Stomach smooth muscle (tissue), 2 donors: ENCODE data around the gene LRMDA.

ENCODE experiments used
- H3K27ac ChIP-seq: one replicate; pipeline ENCODE4 v1.7.0; 2013; ENCODE audit warnings: mild to moderate bottlenecking, low read length, inconsistent platforms
- H3K27me3 ChIP-seq, 2 donors: one replicate each; pipeline ENCODE4 v1.7.0; 2013; ENCODE audit warnings: low read length in 2 of 2; ENCODE audit not compliant: insufficient read depth in 2 of 2, control insufficient read depth in 1 of 2
- H3K36me3 ChIP-seq, 2 donors: one replicate each; pipeline ENCODE4 v1.7.0; 2013; ENCODE audit warnings: low read length in 2 of 2; ENCODE audit not compliant: control insufficient read depth in 2 of 2, insufficient read depth in 2 of 2
- H3K4me1 ChIP-seq: one replicate; pipeline ENCODE4 v1.7.0; 2013; ENCODE audit warnings: low read length; ENCODE audit not compliant: control insufficient read depth, insufficient read depth
- H3K4me3 ChIP-seq, 2 donors: one replicate each; pipeline ENCODE4 v1.7.0; 2013; ENCODE audit warnings: low read length in 2 of 2
- H3K9ac ChIP-seq, 2 donors: one replicate each; pipeline ENCODE4 v1.7.0; 2013; ENCODE audit warnings: low read length in 2 of 2, mild to moderate bottlenecking in 1 of 2
- H3K9me3 ChIP-seq, 2 donors: one replicate each; pipeline ENCODE4 v1.7.0; 2013; ENCODE audit warnings: low read length in 2 of 2; ENCODE audit not compliant: control insufficient read depth in 2 of 2
- donor health status: healthy.
- donor health status: Pancreatic carcinoma.

LRMDA gene

GRCh38 chr10:75436896-75437295 lies 5.5 kb downstream of the LRMDA start:
- Histone ChIP-seq H3K27me3 (peaks cover 0 to 3% of the 10 kb centered on the region in 2 donors), H3K4me3 (no peak overlapping the region), H3K4me1 (peaks cover 3% of the 10 kb centered on the region), H3K36me3 (no peaks in the 10 kb centered on the region), H3K27ac (no peak overlapping the region), H3K9ac (no peak overlapping the region), H3K9me3 (no peaks in the 10 kb centered on the region)

GRCh38 chr10:75437693-75438092 lies 6.3 kb downstream of the LRMDA start:
- Histone ChIP-seq H3K27ac (no peak overlapping the region), H3K27me3 (peaks cover 0 to 3% of the 10 kb centered on the region in 2 donors), H3K9ac (no peak overlapping the region)

GRCh38 chr10:75438275-75438674 lies 6.9 kb downstream of the LRMDA start:
- Histone ChIP-seq H3K36me3 (no peaks in the 10 kb centered on the region), H3K27ac (no peak overlapping the region), H3K4me1 (no peaks in the 10 kb centered on the region), H3K4me3 (no peak overlapping the region), H3K9me3 (no peaks in the 10 kb centered on the region), H3K27me3 (peaks cover 0 to under 1% of the 10 kb centered on the region in 2 donors), H3K9ac (no peak overlapping the region)

More at GRCh38 chr10:75437693-75438092, 6.3 kb downstream of the LRMDA start:
- Histone ChIP-seq H3K4me1 (no peaks in the 10 kb centered on the region), H3K9me3 (no peaks in the 10 kb centered on the region), H3K36me3 (no peaks in the 10 kb centered on the region), H3K4me3 (no peak overlapping the region)

GRCh38 chr10:75439811-75440210 lies 8.4 kb downstream of the LRMDA start:
- Histone ChIP-seq H3K9ac (no peak overlapping the region), H3K4me3 (no peak overlapping the region), H3K36me3 (no peaks in the 10 kb centered on the region), H3K27me3 (no peaks in the 10 kb centered on the region), H3K4me1 (no peaks in the 10 kb centered on the region), H3K9me3 (peaks cover 5 to 6% of the 10 kb centered on the region in 2 donors), H3K27ac (no peak overlapping the region)

GRCh38 chr10:75440271-75440793 lies 8.9 kb downstream of the LRMDA start:
- H3K9ac ChIP-seq, result no peak overlapping the region
- no peak overlapping the region for H3K4me3 ChIP-seq
- H3K27ac ChIP-seq, result no peak overlapping the region
- no peaks in the 10 kb centered on the region for H3K36me3 ChIP-seq
- no peaks in the 10 kb centered on the region for H3K27me3 ChIP-seq
- no peaks in the 10 kb centered on the region for H3K4me1 ChIP-seq
- peaks cover 5 to 8% of the 10 kb centered on the region in 2 donors for H3K9me3 ChIP-seq

GRCh38 chr10:75441196-75441595 lies 9.8 kb downstream of the LRMDA start:
- Histone ChIP-seq H3K4me3 (no peak overlapping the region), H3K4me1 (no peaks in the 10 kb centered on the region), H3K27ac (no peak overlapping the region), H3K36me3 (no peaks in the 10 kb centered on the region), H3K27me3 (no peaks in the 10 kb centered on the region), H3K9ac (no peak overlapping the region), H3K9me3 (peaks cover 9 to 11% of the 10 kb centered on the region in 2 donors)

GRCh38 chr10:75441682-75442081 lies 10.3 kb downstream of the LRMDA start:
- Histone ChIP-seq H3K9ac (no peak overlapping the region), H3K27ac (no peak overlapping the region), H3K36me3 (no peaks in the 10 kb centered on the region), H3K9me3 (peaks cover 10 to 16% of the 10 kb centered on the region in 2 donors), H3K4me3 (no peak overlapping the region), H3K27me3 (peaks cover 0 to 1% of the 10 kb centered on the region in 2 donors), H3K4me1 (no peaks in the 10 kb centered on the region)

GRCh38 chr10:75443362-75443761 lies 11.9 kb downstream of the LRMDA start:
- H3K36me3 ChIP-seq, result no peaks in the 10 kb centered on the region

GRCh38 chr10:75444781-75445386 lies 13.5 kb downstream of the LRMDA start:
- no peak overlapping the region for H3K9ac ChIP-seq
- peaks cover 10 to 17% of the 10 kb centered on the region in 2 donors for H3K9me3 ChIP-seq

More at GRCh38 chr10:75443362-75443761, 11.9 kb downstream of the LRMDA start:
- Histone ChIP-seq H3K27ac (no peak overlapping the region), H3K4me3 (no peak overlapping the region), H3K4me1 (no peaks in the 10 kb centered on the region), H3K9me3 (peaks cover 10 to 17% of the 10 kb centered on the region in 2 donors), H3K9ac (no peak overlapping the region), H3K27me3 (peaks cover 0 to 3% of the 10 kb centered on the region in 2 donors)

GRCh38 chr10:75446508-75446907 lies 15.1 kb downstream of the LRMDA start:
- Histone ChIP-seq H3K36me3 (no peaks in the 10 kb centered on the region), H3K4me3 (no peak overlapping the region), H3K9me3 (peaks cover 10 to 17% of the 10 kb centered on the region in 2 donors), H3K27ac (no peak overlapping the region), H3K4me1 (no peaks in the 10 kb centered on the region), H3K9ac (no peak overlapping the region), H3K27me3 (peaks cover 0 to 3% of the 10 kb centered on the region in 2 donors)

More at GRCh38 chr10:75444781-75445386, 13.5 kb downstream of the LRMDA start:
- no peak overlapping the region for H3K4me3 ChIP-seq
- peaks cover 0 to 3% of the 10 kb centered on the region in 2 donors for H3K27me3 ChIP-seq
- H3K4me1 ChIP-seq, result no peaks in the 10 kb centered on the region
- H3K27ac ChIP-seq, result no peak overlapping the region
- H3K36me3 ChIP-seq, result no peaks in the 10 kb centered on the region

GRCh38 chr10:75448166-75448565 lies 16.7 kb downstream of the LRMDA start:
- Histone ChIP-seq H3K9ac (no peak overlapping the region), H3K4me3 (no peak overlapping the region), H3K27ac (no peak overlapping the region), H3K9me3 (peaks cover 10 to 17% of the 10 kb centered on the region in 2 donors), H3K27me3 (peaks cover 0 to 3% of the 10 kb centered on the region in 2 donors), H3K4me1 (no peaks in the 10 kb centered on the region), H3K36me3 (no peaks in the 10 kb centered on the region)
